Chondrocyte (in vitro differentiated cells): ENCODE measurements around the gene RSL24D1. TPM values are rescaled to one million over a fixed set of nuclear protein-coding genes. Genes with fewer than 3 reads are reported as not detected.

Source experiments
- DNase-seq: peaks from one replicate; pipeline ENCODE4 v3.0.0; 2021; ENCODE audit warnings: mixed read lengths, low spot score
- H3K27ac Mint-ChIP-seq: one replicate; pipeline ENCODE4 v1.8.0; 2021; ENCODE audit warnings: mild to moderate bottlenecking, moderate library complexity, mixed read lengths; ENCODE audit not compliant: unreplicated experiment
- H3K27me3 Mint-ChIP-seq: 2 replicates; pipeline ENCODE4 v1.8.0; 2021; ENCODE audit warnings: low read depth, mixed read lengths
- H3K36me3 Mint-ChIP-seq: 2 replicates; pipeline ENCODE4 v1.8.0; 2021; ENCODE audit warnings: low read depth, mixed read lengths
- H3K4me1 Mint-ChIP-seq: 2 replicates; pipeline ENCODE4 v1.8.0; 2021; ENCODE audit warnings: low read depth, mild to moderate bottlenecking, mixed read lengths
- H3K4me3 Mint-ChIP-seq: one replicate; pipeline ENCODE4 v1.8.0; 2021; ENCODE audit warnings: mild to moderate bottlenecking, moderate library complexity, mixed read lengths; ENCODE audit not compliant: unreplicated experiment
- H3K9me3 Mint-ChIP-seq: 2 replicates; pipeline ENCODE4 v1.8.0; 2021; ENCODE audit warnings: low read depth, mixed read lengths
- long read RNA-seq: library from polyadenylated mRNA; stranded (forward); transcript quantifications from one replicate; pipeline ENCODE4 v2.0.0, GENCODE V29; 2021
- total RNA-seq: library from RNA; stranded (reverse); gene quantifications from 3 replicates; pipeline ENCODE4 v1.2.1, GENCODE V29; 2021
- TF ChIP-seq, protein P1 (sequence below): fragments of 200-600 bp; sonication (generic); IDR thresholded peaks from 2 replicates; pipeline ENCODE4 v1.5.0; 2021; ENCODE audit warnings: antibody characterized with exemption, mild to moderate bottlenecking, moderate library complexity

The RSL24D1 gene
- total RNA-seq: 39.8 to 61.3 TPM (median 60.4 TPM) in 3 replicates
- long read RNA-seq, transcript RSL24D1-201 (6 exons, 2,015 nt): major isoform, 129 of 133 reads
- long read RNA-seq, partial matches to known transcripts: 3 of 133 reads
- long read RNA-seq, other reads (novel, unspliced or antisense): 1 of 133 reads

DNA sequence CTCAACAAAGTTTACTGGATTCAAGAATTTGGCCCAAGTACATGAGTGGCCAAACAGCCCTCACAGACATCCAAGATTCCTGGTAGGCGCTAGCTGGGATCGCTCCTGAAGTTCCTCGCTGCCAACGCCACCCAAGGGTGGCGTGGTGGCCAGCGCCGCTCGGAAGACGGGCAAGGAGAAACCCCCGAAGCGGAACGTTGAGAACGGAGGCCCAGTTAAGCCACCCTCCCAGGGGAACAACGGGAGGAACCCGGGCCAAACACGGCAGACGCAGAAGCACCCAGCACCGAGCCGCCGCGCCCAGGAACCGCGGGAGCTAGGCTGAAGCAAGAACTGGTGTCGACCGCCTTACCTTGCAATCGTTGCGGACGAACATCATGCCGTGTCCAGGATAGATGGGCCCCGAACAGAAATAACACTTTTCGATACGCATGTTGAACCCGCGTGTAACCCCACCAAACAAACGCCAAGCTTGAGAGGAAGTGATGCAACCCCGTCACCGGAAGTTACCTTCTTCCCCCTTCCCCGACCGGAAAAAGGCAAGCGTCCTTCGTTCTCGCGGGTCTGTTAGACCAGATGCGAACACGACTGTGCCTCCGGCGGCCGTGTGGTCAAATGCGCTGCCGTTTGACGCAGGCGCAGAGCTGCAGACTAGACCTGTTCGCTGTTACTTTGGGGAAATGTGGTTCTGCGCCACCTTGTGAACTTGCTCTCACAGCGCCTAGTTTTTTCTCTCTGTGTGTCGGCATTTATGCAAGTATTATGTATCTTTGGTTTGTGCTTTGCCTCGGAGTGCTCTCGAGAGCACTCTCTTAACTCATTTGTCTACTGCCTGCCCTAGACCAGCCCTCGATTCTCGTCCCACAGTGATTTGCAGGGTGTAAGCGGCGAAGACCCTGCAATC, at the start of gene RSL24D1:
Gene RSL24D1, minus strand, starts transcription at position 484 of the 904 bp plus-strand sequence. Its CDS starts 51 bp downstream, at position 433.
- H3K27me3 Mint-ChIP-seq: no peaks in the 10 kb centered on the region
- H3K4me1 Mint-ChIP-seq: peaks cover 16% of the 10 kb centered on the region
- no peaks in the 10 kb centered on the region for H3K9me3 Mint-ChIP-seq
- peak; percentile 97 for DNase-seq
- TF ChIP-seq, protein P1, sequence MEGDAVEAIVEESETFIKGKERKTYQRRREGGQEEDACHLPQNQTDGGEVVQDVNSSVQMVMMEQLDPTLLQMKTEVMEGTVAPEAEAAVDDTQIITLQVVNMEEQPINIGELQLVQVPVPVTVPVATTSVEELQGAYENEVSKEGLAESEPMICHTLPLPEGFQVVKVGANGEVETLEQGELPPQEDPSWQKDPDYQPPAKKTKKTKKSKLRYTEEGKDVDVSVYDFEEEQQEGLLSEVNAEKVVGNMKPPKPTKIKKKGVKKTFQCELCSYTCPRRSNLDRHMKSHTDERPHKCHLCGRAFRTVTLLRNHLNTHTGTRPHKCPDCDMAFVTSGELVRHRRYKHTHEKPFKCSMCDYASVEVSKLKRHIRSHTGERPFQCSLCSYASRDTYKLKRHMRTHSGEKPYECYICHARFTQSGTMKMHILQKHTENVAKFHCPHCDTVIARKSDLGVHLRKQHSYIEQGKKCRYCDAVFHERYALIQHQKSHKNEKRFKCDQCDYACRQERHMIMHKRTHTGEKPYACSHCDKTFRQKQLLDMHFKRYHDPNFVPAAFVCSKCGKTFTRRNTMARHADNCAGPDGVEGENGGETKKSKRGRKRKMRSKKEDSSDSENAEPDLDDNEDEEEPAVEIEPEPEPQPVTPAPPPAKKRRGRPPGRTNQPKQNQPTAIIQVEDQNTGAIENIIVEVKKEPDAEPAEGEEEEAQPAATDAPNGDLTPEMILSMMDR: peak; percentile 69
- peaks cover 4% of the 10 kb centered on the region for H3K36me3 Mint-ChIP-seq
- no peak within 1 kb of the TSS for H3K4me3 Mint-ChIP-seq
- no peak within 1 kb of the TSS for H3K27ac Mint-ChIP-seq

DNA sequence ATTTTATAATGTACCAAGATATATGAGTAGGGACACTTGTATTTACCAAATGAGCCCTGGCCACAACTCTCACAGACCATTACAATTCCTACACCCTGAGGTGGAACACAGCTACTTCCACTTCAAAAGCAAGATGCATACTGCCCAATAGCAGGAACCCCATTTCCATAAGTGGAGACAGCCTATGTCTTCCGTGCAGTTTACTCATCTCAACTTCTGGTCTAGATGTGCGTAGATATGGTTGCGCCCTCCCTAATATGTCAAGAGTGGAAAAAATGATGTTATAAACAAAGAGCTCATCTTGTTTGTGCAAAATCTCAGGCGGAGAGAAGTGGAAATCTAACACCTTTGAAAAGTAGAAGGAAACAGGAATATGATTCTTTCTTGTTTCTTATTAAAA, 48.3 kb upstream of the RSL24D1 start:
- TF ChIP-seq, protein P1: no peak
- DNase-seq: no peak
- Mint-ChIP-seq H3K4me3 (no peak overlapping the region), H3K4me1 (peaks cover 5% of the 10 kb centered on the region), H3K27me3 (no peaks in the 10 kb centered on the region), H3K9me3 (no peaks in the 10 kb centered on the region), H3K27ac (no peak overlapping the region), H3K36me3 (peaks cover 2% of the 10 kb centered on the region)

DNA sequence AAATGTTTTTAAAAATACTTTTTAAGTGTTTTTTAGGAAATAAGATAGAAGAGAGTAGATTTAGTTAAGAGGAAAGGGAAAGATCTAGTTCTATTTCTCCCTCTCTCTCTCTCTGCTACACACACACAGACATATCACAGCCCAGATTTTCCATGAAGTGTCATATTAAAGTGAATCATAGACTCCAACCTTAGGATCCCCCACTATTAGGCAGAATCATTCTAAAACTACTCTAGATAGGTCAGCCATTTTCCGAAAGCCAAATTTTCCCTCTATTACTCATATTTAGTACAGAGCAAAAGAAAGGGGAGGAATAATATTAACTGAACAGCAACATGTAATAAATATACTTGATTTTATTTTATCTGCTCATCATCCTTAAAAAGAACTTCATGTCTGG, 45.1 kb upstream of the RSL24D1 start:
- no peak for DNase-seq
- Mint-ChIP-seq H3K4me1 (peaks cover 7% of the 10 kb centered on the region), H3K27ac (peak overlapping the region; percentile 10), H3K36me3 (no peaks in the 10 kb centered on the region), H3K27me3 (no peaks in the 10 kb centered on the region), H3K4me3 (no peak overlapping the region), H3K9me3 (no peaks in the 10 kb centered on the region)
- TF ChIP-seq, protein P1: no peak

DNA sequence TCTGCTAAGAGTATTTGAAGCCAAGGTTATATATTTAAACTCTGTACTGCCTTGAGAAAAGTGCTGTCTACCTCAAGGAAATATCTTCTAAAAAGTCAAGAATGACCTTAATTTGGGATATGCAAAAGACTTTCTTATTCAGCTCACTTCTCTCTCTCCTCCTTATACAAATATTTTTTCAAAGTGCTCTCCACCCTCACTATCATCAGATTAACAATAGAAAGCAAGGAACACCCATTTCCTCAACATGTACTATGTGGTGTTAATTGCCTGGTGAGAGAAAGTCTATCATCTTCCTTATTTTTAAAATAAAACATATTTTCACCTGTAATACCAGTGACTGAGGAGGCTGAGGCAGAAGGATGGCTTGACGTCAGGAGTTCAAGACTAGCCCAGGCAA, 44.4 kb upstream of the RSL24D1 start:
- Mint-ChIP-seq H3K27ac (no peak overlapping the region), H3K4me1 (peaks cover 9% of the 10 kb centered on the region), H3K36me3 (no peaks in the 10 kb centered on the region), H3K27me3 (no peaks in the 10 kb centered on the region), H3K9me3 (no peaks in the 10 kb centered on the region), H3K4me3 (no peak overlapping the region)
- DNase-seq: no peak
- TF ChIP-seq, protein P1: no peak

DNA sequence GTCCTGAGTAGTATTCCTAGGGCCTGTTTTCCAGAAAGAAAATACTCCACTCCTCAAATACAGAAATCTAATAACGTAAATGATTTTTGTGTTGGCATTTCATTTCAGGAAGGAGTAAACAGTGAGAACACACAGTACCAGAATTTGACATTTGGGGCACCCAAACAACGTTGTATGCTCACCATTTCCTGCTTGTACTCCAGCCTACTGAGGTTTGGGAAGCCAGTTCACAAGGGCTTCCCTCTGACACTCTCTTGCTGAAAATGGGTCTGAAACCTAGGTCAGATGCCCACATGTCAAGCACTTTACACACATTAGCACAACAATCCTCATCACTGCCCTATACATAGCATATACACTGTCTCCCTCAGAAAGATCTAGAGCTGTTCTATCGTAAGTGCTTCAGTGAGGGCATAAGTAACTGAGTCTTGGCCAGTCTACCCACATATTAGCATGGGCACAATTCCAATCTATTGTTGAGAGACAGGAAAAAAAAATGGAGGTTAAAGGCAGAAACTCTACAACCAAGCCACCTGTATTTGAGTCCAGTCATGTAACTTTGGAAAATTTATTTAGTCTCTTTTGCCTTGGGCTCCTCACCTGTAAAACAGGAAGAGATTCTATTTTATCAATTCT, 43.5 kb upstream of the RSL24D1 start:
- H3K27me3 Mint-ChIP-seq: no peaks in the 10 kb centered on the region
- TF ChIP-seq, protein P1: no peak
- H3K27ac Mint-ChIP-seq: no peak overlapping the region
- no peaks in the 10 kb centered on the region for H3K9me3 Mint-ChIP-seq
- H3K4me3 Mint-ChIP-seq: no peak overlapping the region
- DNase-seq: no peak
- no peaks in the 10 kb centered on the region for H3K36me3 Mint-ChIP-seq
- peaks cover 9% of the 10 kb centered on the region for H3K4me1 Mint-ChIP-seq
